Measurements from ENCODE around the gene MTHFSD.

MTHFSD gene

GRCh38 chr16:86500708-86501510 is 54.1 kb downstream of the MTHFSD start:
- DNase-seq: no peak

GRCh38 chr16:86499889-86500707 is 54.9 kb downstream of the MTHFSD start:
- no peak for DNase-seq

- DNase-seq: no peak
Observed at GRCh38 chr16:86499440-86499786, 55.6 kb downstream of the MTHFSD start.

GRCh38 chr16:86498671-86499439 is 56.2 kb downstream of the MTHFSD start:
- no peak for DNase-seq

GRCh38 chr16:86498155-86498670 is 56.8 kb downstream of the MTHFSD start:
- DNase-seq: no peak

- DNase-seq: no peak
Observed at GRCh38 chr16:86497551-86498021, 57.4 kb downstream of the MTHFSD start.

- no peak for DNase-seq
Observed at GRCh38 chr16:86496929-86497461, 58.0 kb downstream of the MTHFSD start.

GRCh38 chr16:86496262-86496928 is 58.6 kb downstream of the MTHFSD start:
- no peak for DNase-seq

- DNase-seq: no peak
Observed at GRCh38 chr16:86495756-86496261, 59.2 kb downstream of the MTHFSD start.

GRCh38 chr16:86495357-86495701 is 59.7 kb downstream of the MTHFSD start:
- DNase-seq: no peak

GRCh38 chr16:86494565-86495356 is 60.3 kb downstream of the MTHFSD start:
- no peak for DNase-seq

GRCh38 chr16:86494039-86494564 is 60.9 kb downstream of the MTHFSD start:
- DNase-seq: no peak

GRCh38 chr16:86492961-86493629 is 61.9 kb downstream of the MTHFSD start:
- no peak for DNase-seq

- DNase-seq: no peak
Observed at GRCh38 chr16:86492267-86492960, 62.6 kb downstream of the MTHFSD start.

GRCh38 chr16:86491640-86492023 is 63.4 kb downstream of the MTHFSD start:
- no peak for DNase-seq

GRCh38 chr16:86490859-86491639 is 64.0 kb downstream of the MTHFSD start:
- no peak for DNase-seq

GRCh38 chr16:86485746-86486145 is 69.3 kb downstream of the MTHFSD start:
- no peak for DNase-seq

GRCh38 chr16:86484240-86484639 is 70.8 kb downstream of the MTHFSD start:
- no peak for DNase-seq

- DNase-seq: no peak
Observed at GRCh38 chr16:86481607-86482006, 73.4 kb downstream of the MTHFSD start.
